HL-60/S4 treated with phorbol 12-myristate 13-acetate at 8.2 ng/mL for 4 days and 3 days (cell line): ENCODE data around the gene HUS1B.

Experiments
- in situ Hi-C: fragments of 300-500 bp; cut with MboI; formaldehyde crosslinking; loops from 2 replicates; pipeline ENCODE4 v1.15.0; 2022; ENCODE audit warnings: low sequenced_read_pairs

HUS1B gene

DNA sequence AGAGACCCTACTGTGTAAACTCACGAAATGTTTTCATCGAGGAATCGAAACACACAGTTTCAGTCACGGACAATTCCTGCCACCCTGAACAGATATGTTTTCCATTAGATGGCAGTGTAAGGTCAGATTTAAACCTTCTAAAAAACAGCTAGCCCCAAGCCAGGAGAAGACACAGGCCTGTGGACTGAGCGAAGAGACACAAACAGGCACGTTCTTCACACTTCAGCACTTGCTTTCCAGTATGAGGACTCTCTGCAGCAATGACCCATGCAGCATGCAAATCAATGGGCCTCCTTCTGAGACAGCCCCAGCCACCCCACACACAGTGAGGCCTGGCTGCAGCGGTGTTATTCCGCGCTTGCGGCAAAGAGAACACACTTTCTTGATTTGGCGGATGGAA, 31.9 kb downstream of the HUS1B start:
- in situ Hi-C loops = no loop called here

DNA sequence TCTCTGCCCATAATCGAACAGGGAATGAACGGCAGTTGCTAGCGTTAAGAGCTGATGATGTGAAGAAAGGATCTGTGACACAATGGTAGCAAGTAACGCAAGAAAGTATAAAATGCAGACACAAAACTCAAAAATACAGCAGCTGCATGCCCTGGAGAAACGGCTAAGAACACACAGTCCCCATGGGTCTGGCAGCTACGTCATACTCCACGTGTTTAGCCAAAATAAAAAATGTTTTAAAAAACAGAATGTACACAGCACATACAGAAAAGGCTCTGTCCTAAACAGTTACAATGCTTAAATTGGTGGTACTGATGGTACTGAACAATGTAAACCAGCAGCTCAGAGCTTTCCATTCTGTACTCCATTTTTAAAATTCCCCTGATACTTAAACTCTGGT, 34.4 kb downstream of the HUS1B start:
- in situ Hi-C loops = no loop called here

- in situ Hi-C loops = no loop called here
Observed at GRCh38 chr6:621931-622330, 35.0 kb downstream of the HUS1B start.

DNA sequence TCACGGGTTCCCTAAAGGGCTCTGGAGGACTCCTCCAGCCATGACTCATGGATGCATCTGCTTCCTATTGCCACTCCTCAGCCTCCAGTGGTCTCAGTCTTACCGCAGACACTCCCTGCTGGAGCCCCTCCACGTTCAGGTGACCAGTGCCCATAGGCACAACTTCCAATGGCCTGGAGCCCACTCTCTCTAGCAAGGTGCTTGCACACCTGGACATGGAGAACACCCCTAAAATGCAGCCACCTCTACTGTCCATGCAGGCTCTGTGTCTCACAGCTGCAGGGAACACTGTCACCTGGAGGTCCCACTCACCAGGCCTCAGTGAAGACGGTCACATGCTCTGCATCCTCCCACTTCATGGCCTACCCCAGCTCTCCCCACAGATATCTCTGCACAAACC, 36.0 kb downstream of the HUS1B start:
- in situ Hi-C loops = no loop called here

GRCh38 chr6:620166-620565, 36.7 kb downstream of the HUS1B start:
- in situ Hi-C loops = no loop called here

GRCh38 chr6:617456-618100, 39.3 kb downstream of the HUS1B start:
- in situ Hi-C loops = no loop called here

DNA sequence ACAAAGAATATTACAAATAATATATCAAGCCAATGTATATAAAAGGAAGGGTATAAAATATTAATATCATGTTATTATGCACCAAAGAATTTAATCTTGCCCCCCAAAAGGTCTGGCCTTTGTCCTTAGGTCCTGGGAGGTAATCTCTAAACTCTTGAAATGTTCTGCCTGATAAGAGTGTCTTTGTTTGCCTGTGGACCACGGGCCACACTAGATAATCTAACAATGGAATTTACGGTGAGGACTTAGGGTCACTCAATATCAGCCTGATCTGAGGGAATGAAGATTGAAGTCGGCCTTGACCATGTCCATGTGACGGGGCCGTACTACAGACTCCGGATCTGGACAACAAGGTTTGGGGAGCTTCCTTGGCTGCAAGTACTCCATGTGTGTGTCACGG, 42.9 kb downstream of the HUS1B start:
- in situ Hi-C loops = no loop called here

DNA sequence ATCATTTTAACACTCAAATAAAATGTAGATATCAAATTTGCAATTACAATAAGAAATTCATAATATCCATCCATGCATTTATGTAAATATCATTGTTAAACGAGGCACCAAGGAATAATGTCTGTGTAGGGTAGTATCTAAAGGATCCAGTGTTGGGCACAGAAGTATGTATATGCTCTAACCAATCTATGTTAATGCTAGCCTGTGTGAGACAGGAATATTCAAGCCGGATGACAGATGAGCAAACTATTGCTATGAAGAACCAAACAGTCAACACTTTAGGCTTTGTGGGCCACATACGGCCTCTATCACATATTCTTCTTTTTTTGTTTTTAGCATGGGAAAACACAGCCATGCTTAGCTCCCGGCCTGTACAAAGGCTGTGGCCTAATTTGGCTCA, 45.0 kb downstream of the HUS1B start:
- in situ Hi-C loops = no loop called here

- in situ Hi-C loops = no loop called here
Observed at GRCh38 chr6:610882-611281, 46.0 kb downstream of the HUS1B start.

GRCh38 chr6:609905-610304, 47.0 kb downstream of the HUS1B start:
- in situ Hi-C loops = no loop called here

DNA sequence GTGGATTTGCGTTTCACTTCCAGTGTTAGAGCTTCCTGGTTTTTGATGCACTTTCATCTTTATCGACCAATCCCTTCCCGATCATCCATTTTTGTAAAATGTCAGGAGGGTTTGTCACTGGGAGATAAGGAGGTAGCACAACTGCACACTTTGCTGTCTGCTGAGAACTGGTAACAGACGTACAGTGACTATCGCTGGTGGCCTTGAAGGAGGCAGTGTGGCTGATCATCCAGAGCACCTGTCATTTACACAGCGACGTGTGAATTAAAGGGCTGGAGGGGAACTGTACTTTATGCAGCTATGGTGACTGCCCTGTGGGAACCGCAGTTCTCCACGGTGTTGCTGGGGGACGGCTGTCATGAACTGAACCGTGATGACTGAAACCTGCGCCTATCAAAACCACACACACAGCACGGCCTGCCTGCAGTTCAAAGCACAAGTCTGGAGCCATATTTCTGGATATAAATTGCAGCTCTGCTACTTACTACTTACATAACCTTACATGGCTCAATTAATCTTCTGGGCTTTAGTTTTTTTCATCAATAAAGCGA, 50.0 kb downstream of the HUS1B start:
- in situ Hi-C loops = no loop called here
